HG02870 (cell line): Measurements from ENCODE around the gene DTX4.

ENCODE experiments used
- ATAC-seq: cut with Tn5 transposase; IDR thresholded peaks from one replicate; pipeline ENCODE4 v1.9.1; 2021; ENCODE audit warnings: mild to moderate bottlenecking, moderate library complexity; ENCODE audit not compliant: unreplicated experiment

Gene DTX4

DNA sequence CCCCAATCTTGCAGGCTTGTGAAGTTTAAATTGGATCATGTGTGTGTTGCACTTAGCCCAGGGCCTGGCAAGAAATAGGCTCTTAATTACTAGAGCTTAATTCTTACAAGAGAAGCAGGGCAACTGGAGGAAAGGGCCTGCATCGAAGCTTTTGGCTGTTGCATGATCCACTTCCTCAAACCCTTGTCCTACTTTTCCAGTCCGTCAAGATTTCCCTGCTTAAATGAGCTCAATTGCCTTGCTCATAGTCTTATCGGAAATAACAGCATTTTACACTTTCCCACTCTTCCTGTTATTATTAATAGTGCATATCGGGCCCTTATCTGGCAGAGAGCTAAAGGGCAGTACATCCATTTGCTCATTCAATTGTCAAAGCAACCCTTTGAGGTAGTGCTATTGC lies 18.1 kb downstream of the DTX4 start:
- ATAC-seq = no peak

DNA sequence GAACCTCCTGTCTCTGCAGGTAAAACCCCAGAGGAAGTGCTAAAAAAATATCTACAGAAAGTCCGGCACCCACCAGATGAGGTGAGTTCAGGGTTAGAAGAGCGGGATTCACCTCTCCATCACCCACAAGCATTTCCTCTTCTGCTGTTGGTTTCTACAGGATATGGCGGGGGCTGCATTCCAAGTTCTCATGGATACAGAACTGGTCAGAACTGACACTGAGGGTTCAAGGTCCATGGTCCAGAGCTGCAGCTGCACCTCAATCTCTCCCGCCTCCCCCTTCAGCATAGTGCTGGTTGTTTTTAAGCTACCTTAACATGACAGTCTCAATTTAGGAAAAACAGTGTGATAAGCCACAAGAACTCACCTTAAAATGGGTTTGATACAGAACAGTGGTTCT lies 19.2 kb downstream of the DTX4 start:
- ATAC-seq = no peak

DNA sequence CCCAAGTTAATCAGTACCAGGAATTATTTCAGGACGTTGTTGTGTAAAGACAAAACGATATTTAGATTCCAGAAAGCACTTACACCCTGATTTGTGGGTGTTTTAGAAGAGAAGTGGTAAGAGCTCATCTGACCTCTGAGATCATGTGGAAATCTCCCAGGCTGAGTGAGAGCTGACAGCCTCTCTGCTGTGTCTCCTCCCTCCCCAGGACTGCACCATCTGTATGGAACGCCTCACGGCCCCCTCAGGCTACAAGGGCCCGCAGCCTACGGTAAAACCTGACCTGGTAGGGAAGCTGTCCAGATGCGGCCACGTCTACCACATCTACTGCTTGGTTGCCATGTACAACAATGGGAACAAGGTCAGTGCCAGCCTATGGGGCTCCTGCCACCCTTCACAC lies 20.0 kb downstream of the DTX4 start:
- no peak for ATAC-seq

DNA sequence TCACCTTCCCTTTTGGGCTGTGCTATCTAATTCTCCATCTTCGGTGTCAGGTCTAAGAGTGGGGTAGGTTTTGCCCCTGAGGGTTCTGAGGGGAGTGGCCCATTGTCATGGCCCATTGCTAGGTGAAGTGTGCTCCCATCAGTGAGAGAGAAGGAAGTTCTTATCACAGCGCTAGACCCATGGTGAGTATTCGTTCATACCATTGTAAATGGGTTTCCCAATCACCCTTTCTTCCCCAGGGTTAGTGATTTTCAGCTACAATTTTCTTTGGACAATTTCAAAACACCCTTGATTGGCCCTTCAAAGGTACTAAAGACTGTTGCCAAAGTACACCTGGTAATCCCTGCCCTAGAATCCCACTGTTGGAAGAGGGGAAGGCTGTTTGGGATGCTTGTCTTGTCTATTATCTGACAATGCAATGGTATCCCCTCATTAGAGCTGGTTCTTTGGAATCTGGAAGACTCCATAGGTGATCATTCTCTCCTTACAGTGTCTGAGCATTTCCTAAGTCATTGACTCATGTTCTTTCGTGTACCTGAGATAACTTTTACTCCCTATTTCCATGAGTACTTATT lies 20.6 kb downstream of the DTX4 start:
- ATAC-seq = no peak

DNA sequence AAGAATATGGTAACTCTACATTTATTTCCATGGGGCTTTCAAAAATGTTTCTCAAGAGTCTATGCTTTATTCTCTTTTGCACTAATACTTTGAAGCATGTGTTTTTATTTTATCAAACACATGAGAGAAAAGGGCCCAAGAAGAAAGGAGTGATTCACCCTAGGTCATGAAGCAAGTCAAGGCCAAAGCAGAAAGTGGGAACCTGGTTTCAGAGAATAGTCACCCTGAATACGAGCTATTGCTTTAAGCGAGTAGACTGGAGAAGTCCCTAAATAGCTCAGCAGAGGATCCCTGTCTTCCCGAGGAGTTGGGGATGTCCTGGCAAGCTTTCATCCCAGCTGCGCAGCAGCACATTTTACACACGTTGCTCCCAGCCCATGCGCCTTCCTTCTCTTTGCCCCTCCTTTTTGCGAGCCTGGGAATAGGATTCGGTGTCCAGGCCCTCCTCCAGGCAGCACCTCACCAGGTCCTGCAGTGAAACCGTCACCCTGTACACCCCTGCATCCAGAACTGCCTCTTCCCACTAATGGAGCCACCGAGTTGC lies 21.7 kb downstream of the DTX4 start:
- ATAC-seq = no peak

DNA sequence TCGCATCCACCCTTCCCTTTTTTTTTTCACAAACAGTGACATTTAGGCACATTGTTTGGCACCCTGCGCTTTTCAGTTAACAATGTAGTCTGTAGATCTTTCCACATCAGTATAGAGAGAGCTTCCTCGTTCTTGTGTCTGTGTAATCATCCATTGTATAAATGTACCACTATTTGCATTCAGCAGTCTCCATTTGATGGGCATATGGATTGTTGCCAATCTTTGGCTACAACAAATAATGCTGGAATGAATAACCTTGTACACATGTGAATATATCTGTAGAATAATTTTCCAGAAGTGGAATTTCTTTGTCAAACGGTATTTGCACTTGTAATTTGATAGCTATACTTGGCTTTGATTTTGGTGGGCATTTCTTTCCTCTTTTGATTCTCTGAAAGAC lies 23.7 kb downstream of the DTX4 start:
- no peak for ATAC-seq

DNA sequence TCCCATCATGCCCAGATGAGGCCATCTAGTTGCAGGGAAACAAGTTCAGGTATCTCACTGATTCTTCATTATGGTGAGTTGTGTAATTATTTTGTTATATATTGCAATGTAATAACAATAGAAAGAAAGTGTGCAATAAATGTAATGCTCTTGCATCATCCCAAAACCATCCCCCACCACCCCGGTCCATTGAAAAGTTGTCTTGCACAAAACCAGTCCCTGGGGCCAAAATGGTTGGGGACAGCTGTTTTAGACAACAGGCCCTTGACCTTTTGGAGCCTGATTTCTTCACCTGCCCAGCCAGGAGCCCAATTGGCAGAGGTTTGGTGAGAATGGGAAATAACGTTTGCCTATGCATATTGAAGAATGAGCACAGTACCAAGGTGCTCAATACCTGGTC lies 24.8 kb downstream of the DTX4 start:
- ATAC-seq = no peak

DNA sequence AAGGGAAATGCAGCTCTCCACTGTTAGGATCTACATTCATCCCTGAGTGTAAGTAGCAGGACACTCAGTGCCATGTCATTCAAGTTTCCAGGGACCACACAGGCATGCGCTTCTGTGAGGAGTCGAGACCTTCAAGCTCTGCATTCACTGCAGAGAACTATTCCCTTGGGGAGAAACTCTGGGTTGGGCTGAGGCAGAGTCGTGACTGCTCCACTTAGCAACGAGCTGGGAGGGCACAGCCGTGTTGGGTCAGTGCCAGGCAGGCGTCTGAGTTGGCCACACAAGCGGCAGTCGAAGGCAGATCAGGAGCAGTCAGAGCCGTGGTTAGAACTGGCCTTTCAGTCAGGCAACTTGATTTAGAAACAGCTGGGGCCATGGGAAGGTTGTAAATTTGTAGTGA lies 26.1 kb downstream of the DTX4 start:
- ATAC-seq = no peak

DNA sequence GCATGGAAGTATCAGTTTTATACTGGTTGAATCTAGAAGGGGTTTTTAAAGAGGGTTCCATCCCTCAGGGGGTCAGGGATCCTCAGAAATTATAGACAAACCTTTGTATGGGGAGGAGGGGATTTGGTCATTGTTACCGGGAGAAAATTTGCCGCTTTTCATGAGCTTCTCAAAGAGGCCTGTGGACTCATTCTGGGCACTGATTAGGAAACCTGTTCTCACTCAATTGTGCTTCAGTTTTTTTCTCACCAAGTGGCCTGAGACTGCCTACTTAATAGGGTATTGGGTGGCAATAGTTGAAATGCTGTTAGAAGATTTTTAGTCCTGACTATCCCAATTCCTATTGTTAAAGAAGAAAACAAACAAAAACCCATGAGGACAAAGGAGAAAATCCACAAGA lies 26.8 kb downstream of the DTX4 start:
- no peak for ATAC-seq

DNA sequence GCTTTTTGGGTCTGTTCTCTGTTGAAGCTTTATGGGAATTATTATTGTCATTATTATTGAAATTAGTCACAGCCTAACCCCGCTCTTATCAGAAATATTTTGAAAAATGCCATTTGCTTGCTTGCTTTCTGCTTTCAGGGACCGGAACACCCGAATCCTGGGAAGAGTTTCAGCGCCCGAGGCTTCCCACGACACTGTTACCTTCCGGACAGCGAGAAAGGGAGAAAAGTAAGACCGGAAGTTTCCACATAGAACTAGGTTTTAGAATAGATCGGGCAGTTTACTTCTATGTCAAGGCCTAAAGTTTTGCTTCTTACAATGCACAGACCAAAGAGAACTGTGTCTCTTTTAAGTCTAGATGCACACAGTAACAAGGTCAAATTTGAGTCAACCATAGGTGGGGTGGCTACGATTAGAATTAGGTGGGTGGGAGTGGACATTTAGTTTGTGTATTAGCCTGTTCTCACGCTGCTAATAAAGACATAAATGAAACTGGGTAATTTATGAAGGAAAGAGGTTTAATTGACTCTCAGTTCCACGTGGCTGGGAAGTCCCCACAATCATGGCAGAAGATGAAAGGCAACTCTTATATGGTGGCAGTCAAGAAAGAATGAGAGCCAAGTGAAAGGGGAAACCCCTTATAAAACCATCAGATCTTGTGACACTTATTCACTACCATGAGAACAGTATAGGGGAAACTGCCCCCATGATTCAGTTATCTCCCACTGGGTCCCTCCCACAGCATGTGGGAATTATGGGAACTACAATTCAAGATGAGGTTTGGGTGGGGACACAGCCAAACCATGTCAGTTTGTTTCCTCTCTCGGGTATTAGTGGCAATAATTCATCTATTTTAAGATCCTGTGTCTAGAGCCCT lies 27.9 kb downstream of the DTX4 start:
- peak; percentile 72 for ATAC-seq

DNA sequence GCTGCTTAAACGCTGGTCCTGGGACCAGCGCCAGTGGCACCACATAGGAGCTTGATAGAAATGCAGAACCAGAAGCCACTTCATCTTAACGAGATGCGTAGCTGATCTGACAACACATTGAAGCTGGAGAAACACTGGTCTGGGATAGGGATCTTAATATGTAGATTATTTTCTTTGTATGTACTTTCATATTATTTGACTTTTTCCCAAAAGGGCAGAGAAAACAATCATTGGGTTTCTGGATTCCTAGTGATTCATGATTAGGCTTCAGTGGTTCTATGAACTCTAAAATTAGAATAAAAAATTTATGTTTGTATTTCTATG lies 28.5 kb downstream of the DTX4 start:
- ATAC-seq = no peak

DNA sequence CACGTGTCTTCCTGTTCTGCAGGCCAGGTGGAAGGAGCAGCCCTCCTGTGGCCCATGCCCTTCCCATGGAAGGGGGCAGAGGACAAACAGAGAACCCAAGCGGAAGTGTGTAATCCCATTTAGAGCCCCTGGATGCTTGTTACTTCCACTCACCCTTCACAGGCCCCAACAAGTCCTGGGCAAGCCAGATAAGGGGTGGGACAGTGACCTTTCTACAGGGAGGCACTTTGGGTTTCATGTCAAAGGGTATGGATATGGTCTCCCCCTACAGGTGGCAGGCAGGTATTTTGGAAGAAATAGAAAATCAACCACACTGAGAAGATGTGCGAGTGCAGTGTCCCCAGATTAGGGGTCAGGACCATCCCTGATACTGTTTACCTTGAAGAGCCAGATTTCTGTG lies 29.4 kb downstream of the DTX4 start:
- ATAC-seq = no peak

DNA sequence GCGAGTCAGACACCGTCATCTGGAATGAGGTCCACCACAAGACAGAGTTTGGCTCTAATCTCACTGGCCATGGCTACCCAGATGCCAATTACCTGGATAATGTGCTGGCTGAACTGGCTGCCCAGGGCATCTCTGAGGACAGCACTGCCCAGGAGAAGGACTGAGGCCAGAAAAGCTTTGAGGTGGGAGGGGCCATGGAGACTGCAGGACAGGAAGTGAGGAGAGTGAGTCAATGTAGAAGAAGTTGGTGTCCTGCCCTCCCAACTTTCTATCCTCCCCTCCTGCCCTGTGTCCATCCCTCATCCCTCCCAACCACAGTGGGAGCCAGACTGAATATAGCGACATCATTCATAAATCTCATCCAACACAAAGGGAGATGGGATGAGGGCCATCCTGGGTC lies 32.8 kb downstream of the DTX4 start:
- no peak for ATAC-seq

DNA sequence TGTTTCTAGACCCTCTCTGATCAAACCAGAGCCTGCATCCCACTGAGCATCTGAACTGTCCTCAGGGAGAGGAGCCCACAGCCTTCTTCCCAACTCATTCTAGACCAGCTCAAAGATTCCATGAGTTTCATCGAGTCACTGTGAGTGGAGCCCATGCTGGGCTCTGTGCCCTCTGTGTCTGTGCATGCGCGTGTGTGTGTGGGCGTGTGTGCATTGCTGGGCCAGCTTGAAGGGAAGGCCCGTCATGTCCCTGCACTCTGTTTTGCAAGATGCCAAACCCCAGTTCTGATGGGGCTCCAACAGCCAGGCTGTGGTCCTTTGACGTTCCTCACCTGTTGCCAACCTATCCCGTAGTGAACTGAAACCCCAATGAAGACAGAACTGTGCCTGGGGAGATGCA lies 33.7 kb downstream of the DTX4 start:
- ATAC-seq = no peak

DNA sequence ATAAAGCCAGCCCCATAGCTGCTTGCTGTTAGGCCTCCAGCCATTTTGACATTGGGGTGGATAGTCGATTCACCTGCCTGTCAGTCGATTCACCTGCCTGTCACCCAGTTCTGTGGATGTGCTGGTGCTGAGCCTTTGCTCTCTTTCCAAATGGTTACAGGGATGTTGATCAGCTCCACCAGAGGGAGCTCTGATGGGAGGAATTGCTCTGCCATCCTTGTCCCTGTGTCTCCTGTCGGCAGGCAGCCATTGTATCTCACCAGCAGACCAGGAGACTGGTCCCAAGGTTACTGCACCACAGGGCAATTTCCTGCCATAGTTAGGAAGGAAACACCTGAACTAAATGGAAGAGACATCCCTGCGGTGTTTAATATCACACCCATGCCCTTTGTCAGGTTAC lies 34.7 kb downstream of the DTX4 start:
- ATAC-seq = no peak

DNA sequence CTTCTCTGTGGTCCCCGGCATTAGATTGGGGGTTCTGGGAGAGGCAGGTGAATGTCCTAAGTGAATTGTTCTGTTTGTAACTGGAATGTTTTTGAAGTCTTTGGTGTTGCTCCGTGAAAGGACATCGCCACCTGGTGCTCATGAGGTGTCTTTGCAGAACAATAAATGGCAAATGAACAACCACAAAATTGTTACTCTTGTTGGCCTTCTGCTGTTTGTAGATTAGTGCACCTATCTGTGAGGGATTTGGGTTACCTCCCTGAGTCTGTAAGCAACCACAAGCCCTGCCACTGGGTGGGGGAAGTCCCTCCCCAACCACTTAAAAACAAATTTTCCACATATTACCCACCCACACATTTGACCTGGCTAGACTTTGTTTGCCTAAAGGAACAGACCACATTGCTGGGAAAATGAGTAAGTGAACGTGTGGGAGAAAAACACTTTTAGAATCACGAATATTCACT lies 36.1 kb downstream of the DTX4 start:
- ATAC-seq = peak; percentile 70

DNA sequence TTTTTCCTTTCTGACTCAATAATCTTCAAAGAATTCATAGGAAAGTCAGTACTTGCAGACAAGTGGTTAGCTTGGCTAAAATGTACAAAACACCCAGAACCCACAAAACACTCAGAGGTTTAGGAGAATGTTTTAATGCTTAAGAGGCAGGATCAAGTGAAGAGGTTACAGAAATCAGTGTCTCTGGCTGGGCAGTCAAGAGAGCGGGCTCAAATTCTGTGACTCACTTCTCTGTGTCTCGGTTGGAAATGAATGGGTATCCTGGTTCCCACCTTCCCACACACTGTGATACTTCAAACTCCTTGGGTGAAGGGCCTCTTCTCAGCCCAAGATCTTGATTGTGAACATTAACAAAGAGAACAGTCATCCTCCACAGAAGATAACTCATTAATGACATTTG lies 37.0 kb downstream of the DTX4 start:
- ATAC-seq = no peak

DNA sequence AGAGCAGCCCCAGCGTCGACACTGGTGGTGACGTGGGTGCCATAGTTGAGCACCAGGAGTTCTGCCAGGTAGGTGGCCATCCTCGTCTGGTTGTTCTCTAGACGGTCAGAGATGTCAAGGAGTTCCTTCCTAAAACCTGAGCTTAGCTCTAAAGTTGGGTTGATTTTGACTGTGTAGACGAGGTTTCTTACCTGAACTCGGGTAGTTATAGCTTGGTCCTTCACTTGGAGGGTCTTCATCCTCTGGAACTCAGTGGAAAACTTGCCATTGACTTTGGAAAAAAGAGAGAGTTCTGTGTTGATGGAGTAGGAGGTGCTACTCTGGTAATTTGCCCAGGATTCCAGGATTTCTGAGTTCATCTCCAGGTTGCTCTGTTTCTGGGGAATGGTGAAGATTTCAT lies 40.3 kb downstream of the DTX4 start:
- no peak for ATAC-seq

DNA sequence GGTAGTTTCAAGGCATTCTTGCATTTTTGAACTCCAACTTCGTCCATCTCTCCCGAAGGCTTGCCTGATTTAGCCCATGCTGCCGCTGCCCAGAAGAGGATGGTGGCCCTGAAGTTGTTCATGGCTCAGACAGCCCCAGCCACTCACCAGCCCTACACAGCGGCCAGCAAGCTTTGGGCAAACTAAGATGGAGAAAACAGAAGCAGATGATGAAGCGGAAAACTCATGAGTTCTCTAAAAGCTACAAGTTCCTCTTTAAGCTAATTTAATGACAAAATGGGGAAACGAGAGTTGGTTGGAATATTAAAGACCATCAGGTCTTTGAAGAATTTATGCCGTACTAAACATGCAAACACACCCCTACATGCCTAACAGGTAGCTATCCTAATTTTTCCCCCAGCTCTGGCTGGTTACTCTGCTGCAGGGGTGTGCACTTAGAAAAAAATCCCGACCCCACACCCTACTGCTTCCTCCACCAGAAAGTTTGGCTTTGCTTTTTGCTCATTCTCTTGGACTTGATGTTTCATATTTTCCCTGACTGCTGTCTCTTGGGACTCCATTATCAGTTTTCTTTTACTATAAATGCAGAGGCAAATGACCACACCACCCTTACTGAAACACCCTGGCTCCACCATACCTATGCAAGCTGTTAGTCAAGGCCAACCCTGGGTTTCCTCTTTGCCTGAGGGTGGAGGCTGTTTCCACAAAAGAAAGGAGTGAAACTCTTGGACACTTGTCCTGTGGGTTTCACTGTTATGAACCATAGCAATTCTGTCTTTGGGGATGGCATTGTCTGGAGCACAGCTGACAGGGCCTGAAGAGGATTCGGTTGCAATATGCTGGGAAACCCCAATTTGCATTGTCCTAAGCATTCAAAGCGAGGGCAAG lies 41.1 kb downstream of the DTX4 start, which contains the start of gene MPEG1:
Gene MPEG1, minus strand, starts transcription at position 184 of the 888 bp plus-strand sequence. Its CDS starts 62 bp downstream, at position 122.
- no peak for ATAC-seq

DNA sequence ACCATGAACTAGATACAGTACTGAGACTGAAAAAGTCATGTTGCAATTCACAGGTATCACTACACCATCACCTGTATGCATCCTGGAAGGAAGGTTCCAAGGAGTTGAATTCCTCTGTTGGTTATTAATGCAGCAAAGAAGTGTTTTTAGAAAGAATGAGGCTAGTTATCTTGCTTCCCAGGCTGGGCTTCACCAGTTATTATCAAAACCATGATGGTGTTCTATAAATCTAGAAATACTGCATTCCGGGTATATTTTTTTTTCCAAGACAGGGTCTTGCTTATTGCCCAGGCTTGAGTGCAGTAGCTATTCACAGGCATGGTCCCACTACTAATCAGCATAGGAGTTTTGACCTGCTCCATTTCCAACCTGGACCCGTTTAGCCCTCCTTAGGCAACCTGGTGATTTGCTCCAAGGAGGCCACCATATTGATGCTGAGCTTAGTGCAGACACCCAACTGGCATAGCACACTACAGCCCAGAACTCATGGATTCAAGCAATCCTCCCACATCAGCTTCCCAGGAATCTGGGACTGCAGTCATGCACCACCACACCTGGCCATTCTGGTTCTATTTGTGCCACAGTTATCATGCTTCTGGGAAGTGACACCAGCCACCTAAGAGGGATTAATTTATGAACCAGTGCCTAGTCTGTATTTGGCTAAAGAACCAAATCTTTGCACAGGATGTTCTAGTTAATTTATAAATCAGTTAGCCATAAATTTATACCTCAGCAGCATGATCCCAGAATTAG lies 42.4 kb downstream of the DTX4 start:
- ATAC-seq = no peak
